RWPE1 (cell line): ENCODE measurements around the gene ZFP62.

Experiments
- CTCF ChIA-PET: fragments of 350-600 bp; sonication (Branson Sonifier 250); formaldehyde crosslinking; extraction: SDS; loops from one replicate; lab custom pipeline; 2021; lab: Yijun Ruan, JAX
- POLR2A ChIA-PET: fragments of 400-600 bp; formaldehyde crosslinking; extraction: SDS; loops from one replicate; lab custom pipeline; 2020; ENCODE audit warnings: antibody characterized with exemption; ENCODE audit not compliant: low non-redundant PET; lab: Yijun Ruan, JAX
- DNase-seq: peaks from one replicate; pipeline ENCODE4 v3.0.0; 2012; ENCODE audit warnings: low spot score
- H3K27ac ChIP-seq: fragments of 450-650 bp; 2 replicates; pipeline ENCODE4 v1.5.1; 2017
- CTCF ChIP-seq: fragments of 450-650 bp; conservative IDR thresholded peaks from 2 replicates; pipeline ENCODE4 v1.5.1; 2017; ENCODE audit warnings: low read depth, mild to moderate bottlenecking

Gene ZFP62

GRCh38 chr5:180848265-180848664 lies 12.8 kb downstream of the ZFP62 start:
- DNase-seq, result no peak
- ChIA-PET POLR2A (no interaction called here), CTCF (interaction anchor here (0.8 kb wide), 1 partner anchor 64 kb away, joined by 3 read pairs; no protein-coding TSS in a partner anchor)
- H3K27ac ChIP-seq, result no peak overlapping the region
- no peak for TF ChIP-seq CTCF

- ChIA-PET CTCF (no interaction called here), POLR2A (no interaction called here)
- no peak for TF ChIP-seq CTCF
These were observed 14.1 kb downstream of the ZFP62 start for GRCh38 chr5:180847026-180847425.

GRCh38 chr5:180844858-180845257 lies 16.2 kb downstream of the ZFP62 start:
- no peak overlapping the region for H3K27ac ChIP-seq
- ChIA-PET POLR2A (no interaction called here), CTCF (no interaction called here)
- no peak for TF ChIP-seq CTCF
- DNase-seq, result no peak

More at GRCh38 chr5:180847026-180847425, 14.1 kb downstream of the ZFP62 start:
- no peak for DNase-seq
- no peak overlapping the region for H3K27ac ChIP-seq

- no peak overlapping the region for H3K27ac ChIP-seq
- POLR2A ChIA-PET, result no interaction called here
- CTCF ChIA-PET, result no interaction called here
- TF ChIP-seq CTCF, result no peak
- no peak for DNase-seq
These were observed 16.6 kb downstream of the ZFP62 start for GRCh38 chr5:180844432-180844831.

GRCh38 chr5:180839935-180840334 lies 21.1 kb downstream of the ZFP62 start:
- TF ChIP-seq CTCF, result no peak
- H3K27ac ChIP-seq, result no peak overlapping the region
- ChIA-PET CTCF (interaction anchor here (0.6 kb wide), 2 partner anchors 25 to 442 kb away, joined by 3 read pairs; no protein-coding TSS in a partner anchor), POLR2A (no interaction called here)
- no peak for DNase-seq

- no peak overlapping the region for H3K27ac ChIP-seq
- DNase-seq, result no peak
- no peak for TF ChIP-seq CTCF
- POLR2A ChIA-PET, result no interaction called here
- CTCF ChIA-PET, result interaction anchor here (0.6 kb wide), 1 partner anchor 36 kb away, joined by 4 read pairs; no protein-coding TSS in a partner anchor
These were observed 21.8 kb downstream of the ZFP62 start for GRCh38 chr5:180839227-180839626.
